MM.1S (cell line): ENCODE results near the gene WNK2.

Experiments used
- DNase-seq: peaks from one replicate; pipeline ENCODE4 v3.0.0-alpha.2; 2015
- H2AFZ ChIP-seq: fragments of 300-600 bp; sonication (generic); 2 replicates; pipeline ENCODE4 v1.6.0; 2016; ENCODE audit warnings: antibody characterized with exemption, low read length
- H3F3A ChIP-seq: fragments of 300-600 bp; sonication (generic); 2 replicates; pipeline ENCODE4 v1.6.1; 2016; ENCODE audit warnings: mild to moderate bottlenecking, antibody characterized with exemption, low read length, moderate library complexity, mixed read lengths; ENCODE audit not compliant: insufficient read depth
- H3K27ac ChIP-seq: fragments of 300-600 bp; sonication (generic); 2 replicates; pipeline ENCODE4 v1.5.1; 2016; ENCODE audit warnings: mild to moderate bottlenecking, low read length
- H3K27me3 ChIP-seq: fragments of 300-600 bp; sonication (generic); replicated peaks from 2 replicates; pipeline ENCODE4 v1.6.0; 2016; ENCODE audit warnings: low read length; ENCODE audit not compliant: insufficient read depth
- H3K36me3 ChIP-seq: fragments of 300-600 bp; sonication (generic); replicated peaks from 2 replicates; pipeline ENCODE4 v1.6.1; 2016; ENCODE audit warnings: mild to moderate bottlenecking, low read length, mixed read lengths; ENCODE audit not compliant: insufficient read depth
- H3K4me1 ChIP-seq: fragments of 300-600 bp; sonication (generic); 2 replicates; pipeline ENCODE4 v1.6.1; 2016; ENCODE audit warnings: low read length, mixed read lengths
- H3K4me2 ChIP-seq: fragments of 300-600 bp; sonication (generic); 2 replicates; pipeline ENCODE4 v1.6.0; 2016; ENCODE audit warnings: low read depth, low read length
- H3K4me3 ChIP-seq: fragments of 300-600 bp; sonication (generic); 2 replicates; pipeline ENCODE4 v1.5.1; 2016; ENCODE audit warnings: low read length, mixed read lengths
- H3K79me2 ChIP-seq: fragments of 300-600 bp; sonication (generic); 2 replicates; pipeline ENCODE4 v1.6.1; 2016; ENCODE audit warnings: mixed run types, low read length, mixed read lengths
- H3K9ac ChIP-seq: fragments of 300-600 bp; sonication (generic); 2 replicates; pipeline ENCODE4 v1.6.1; 2016; ENCODE audit warnings: low read length, mixed read lengths
- H3K9me2 ChIP-seq: fragments of 300-600 bp; sonication (generic); replicated peaks from 2 replicates; pipeline ENCODE4 v1.6.1; 2016; ENCODE audit warnings: mild to moderate bottlenecking, low read length, mixed read lengths; ENCODE audit not compliant: insufficient read depth
- H3K9me3 ChIP-seq: fragments of 300-600 bp; sonication (generic); replicated peaks from 2 replicates; pipeline ENCODE4 v1.6.1; 2016; ENCODE audit warnings: mild to moderate bottlenecking, low read length, mixed read lengths; ENCODE audit not compliant: insufficient read depth
- H4K20me1 ChIP-seq: fragments of 300-600 bp; sonication (generic); 2 replicates; pipeline ENCODE4 v1.6.1; 2016; ENCODE audit warnings: mild to moderate bottlenecking, low read length, moderate library complexity, mixed read lengths; ENCODE audit not compliant: insufficient read depth
- CTCF ChIP-seq: fragments of 300-600 bp; sonication (generic); IDR thresholded peaks from 2 replicates; pipeline ENCODE4 v1.5.1; 2016; ENCODE audit warnings: antibody characterized with exemption, low read length, mixed read lengths
- EZH2 ChIP-seq: fragments of 300-600 bp; sonication (generic); optimal IDR thresholded peaks from 2 replicates; pipeline ENCODE3; 2017; ENCODE audit warnings: low read depth, mild to moderate bottlenecking, antibody characterized with exemption, low read length, mixed read lengths
- EZH2phosphoT487 ChIP-seq: fragments of 300-600 bp; sonication (generic); IDR thresholded peaks from 2 replicates; pipeline ENCODE4 v1.6.1; 2018; ENCODE audit warnings: antibody characterized with exemption, low read length

The WNK2 gene

GRCh38 chr9:93148721-93149120, 35.2 kb upstream of the WNK2 start:
- TF ChIP-seq EZH2phosphoT487 (no peak), CTCF (no peak), EZH2 (no peak)
- Histone ChIP-seq H3K79me2 (no peaks in the 10 kb centered on the region), H3K36me3 (no peaks in the 10 kb centered on the region)

GRCh38 chr9:93149361-93149760, 34.6 kb upstream of the WNK2 start:
- no peaks in the 10 kb centered on the region for H3K79me2 ChIP-seq
- no peaks in the 10 kb centered on the region for H4K20me1 ChIP-seq
- no peak overlapping the region for H3K4me3 ChIP-seq
- H3K27me3 ChIP-seq: no peaks in the 10 kb centered on the region
- H2AFZ ChIP-seq: no peak overlapping the region
- H3F3A ChIP-seq: no peaks in the 10 kb centered on the region
- DNase-seq: no peak
- no peaks in the 10 kb centered on the region for H3K9me2 ChIP-seq
- H3K4me2 ChIP-seq: no peak overlapping the region
- TF ChIP-seq EZH2phosphoT487 (no peak), CTCF (no peak)
- H3K4me1 ChIP-seq: peaks cover 8% of the 10 kb centered on the region
- H3K36me3 ChIP-seq: no peaks in the 10 kb centered on the region
- no peak overlapping the region for H3K27ac ChIP-seq
- no peak overlapping the region for H3K9ac ChIP-seq
- no peaks in the 10 kb centered on the region for H3K9me3 ChIP-seq

More at GRCh38 chr9:93148721-93149120, 35.2 kb upstream of the WNK2 start:
- H3K9ac ChIP-seq: no peak overlapping the region
- no peak for DNase-seq
- no peak overlapping the region for H2AFZ ChIP-seq
- H3K9me3 ChIP-seq: no peaks in the 10 kb centered on the region
- peaks cover 14% of the 10 kb centered on the region for H3K4me1 ChIP-seq
- no peak overlapping the region for H3K4me2 ChIP-seq
- no peaks in the 10 kb centered on the region for H4K20me1 ChIP-seq
- no peaks in the 10 kb centered on the region for H3F3A ChIP-seq
- H3K4me3 ChIP-seq: no peak overlapping the region
- H3K27ac ChIP-seq: no peak overlapping the region
- no peaks in the 10 kb centered on the region for H3K27me3 ChIP-seq
- no peaks in the 10 kb centered on the region for H3K9me2 ChIP-seq

GRCh38 chr9:93151097-93151784, 32.7 kb upstream of the WNK2 start:
- H3K27ac ChIP-seq: no peak overlapping the region
- no peaks in the 10 kb centered on the region for H4K20me1 ChIP-seq
- no peak for DNase-seq
- no peaks in the 10 kb centered on the region for H3K27me3 ChIP-seq
- H3K9me3 ChIP-seq: no peaks in the 10 kb centered on the region
- no peaks in the 10 kb centered on the region for H3K79me2 ChIP-seq
- H2AFZ ChIP-seq: no peak overlapping the region
- no peak overlapping the region for H3K9ac ChIP-seq
- no peak overlapping the region for H3K4me3 ChIP-seq
- H3K4me1 ChIP-seq: peaks cover 4% of the 10 kb centered on the region; the same call in 1 of the 2 replicates
- no peaks in the 10 kb centered on the region for H3K36me3 ChIP-seq
- no peaks in the 10 kb centered on the region for H3K9me2 ChIP-seq
- no peaks in the 10 kb centered on the region for H3F3A ChIP-seq
- H3K4me2 ChIP-seq: no peak overlapping the region
- no peak for TF ChIP-seq EZH2phosphoT487
- no peak for TF ChIP-seq CTCF
- no peak for TF ChIP-seq EZH2
